MM.1S (cell line): ENCODE data around the gene SUPT6H.

Source experiments
- DNase-seq: peaks from one replicate; pipeline ENCODE4 v3.0.0-alpha.2; 2015
- H2AFZ ChIP-seq: fragments of 300-600 bp; sonication (generic); 2 replicates; pipeline ENCODE4 v1.6.0; 2016; ENCODE audit warnings: antibody characterized with exemption, low read length
- H3F3A ChIP-seq: fragments of 300-600 bp; sonication (generic); 2 replicates; pipeline ENCODE4 v1.6.1; 2016; ENCODE audit warnings: mild to moderate bottlenecking, antibody characterized with exemption, low read length, moderate library complexity, mixed read lengths; ENCODE audit not compliant: insufficient read depth
- H3K27ac ChIP-seq: fragments of 300-600 bp; sonication (generic); 2 replicates; pipeline ENCODE4 v1.5.1; 2016; ENCODE audit warnings: mild to moderate bottlenecking, low read length
- H3K27me3 ChIP-seq: fragments of 300-600 bp; sonication (generic); replicated peaks from 2 replicates; pipeline ENCODE4 v1.6.0; 2016; ENCODE audit warnings: low read length; ENCODE audit not compliant: insufficient read depth
- H3K36me3 ChIP-seq: fragments of 300-600 bp; sonication (generic); replicated peaks from 2 replicates; pipeline ENCODE4 v1.6.1; 2016; ENCODE audit warnings: mild to moderate bottlenecking, low read length, mixed read lengths; ENCODE audit not compliant: insufficient read depth
- H3K4me1 ChIP-seq: fragments of 300-600 bp; sonication (generic); 2 replicates; pipeline ENCODE4 v1.6.1; 2016; ENCODE audit warnings: low read length, mixed read lengths
- H3K4me2 ChIP-seq: fragments of 300-600 bp; sonication (generic); 2 replicates; pipeline ENCODE4 v1.6.0; 2016; ENCODE audit warnings: low read depth, low read length
- H3K4me3 ChIP-seq: fragments of 300-600 bp; sonication (generic); 2 replicates; pipeline ENCODE4 v1.5.1; 2016; ENCODE audit warnings: low read length, mixed read lengths
- H3K79me2 ChIP-seq: fragments of 300-600 bp; sonication (generic); 2 replicates; pipeline ENCODE4 v1.6.1; 2016; ENCODE audit warnings: mixed run types, low read length, mixed read lengths
- H3K9ac ChIP-seq: fragments of 300-600 bp; sonication (generic); 2 replicates; pipeline ENCODE4 v1.6.1; 2016; ENCODE audit warnings: low read length, mixed read lengths
- H3K9me2 ChIP-seq: fragments of 300-600 bp; sonication (generic); replicated peaks from 2 replicates; pipeline ENCODE4 v1.6.1; 2016; ENCODE audit warnings: mild to moderate bottlenecking, low read length, mixed read lengths; ENCODE audit not compliant: insufficient read depth
- H3K9me3 ChIP-seq: fragments of 300-600 bp; sonication (generic); replicated peaks from 2 replicates; pipeline ENCODE4 v1.6.1; 2016; ENCODE audit warnings: mild to moderate bottlenecking, low read length, mixed read lengths; ENCODE audit not compliant: insufficient read depth
- H4K20me1 ChIP-seq: fragments of 300-600 bp; sonication (generic); 2 replicates; pipeline ENCODE4 v1.6.1; 2016; ENCODE audit warnings: mild to moderate bottlenecking, low read length, moderate library complexity, mixed read lengths; ENCODE audit not compliant: insufficient read depth
- CTCF ChIP-seq: fragments of 300-600 bp; sonication (generic); IDR thresholded peaks from 2 replicates; pipeline ENCODE4 v1.5.1; 2016; ENCODE audit warnings: antibody characterized with exemption, low read length, mixed read lengths
- EZH2 ChIP-seq: fragments of 300-600 bp; sonication (generic); optimal IDR thresholded peaks from 2 replicates; pipeline ENCODE3; 2017; ENCODE audit warnings: low read depth, mild to moderate bottlenecking, antibody characterized with exemption, low read length, mixed read lengths
- EZH2phosphoT487 ChIP-seq: fragments of 300-600 bp; sonication (generic); IDR thresholded peaks from 2 replicates; pipeline ENCODE4 v1.6.1; 2018; ENCODE audit warnings: antibody characterized with exemption, low read length

Gene SUPT6H

GRCh38 chr17:28634206-28634865, 27.7 kb upstream of the SUPT6H start:
- Histone ChIP-seq H3K79me2 (peaks cover 50% of the 10 kb centered on the region), H3K9me2 (no peaks in the 10 kb centered on the region), H3K27ac (no peak overlapping the region), H2AFZ (no peak overlapping the region), H3K4me2 (no peak overlapping the region), H4K20me1 (no peaks in the 10 kb centered on the region; the same call in 1 of the 2 replicates), H3F3A (no peaks in the 10 kb centered on the region), H3K4me1 (no peaks in the 10 kb centered on the region), H3K9me3 (no peaks in the 10 kb centered on the region), H3K36me3 (peaks cover 42% of the 10 kb centered on the region), H3K4me3 (no peak overlapping the region), H3K27me3 (no peaks in the 10 kb centered on the region), H3K9ac (no peak overlapping the region)
- no peak for DNase-seq
- TF ChIP-seq EZH2phosphoT487, result no peak
- no peak for TF ChIP-seq CTCF
- TF ChIP-seq EZH2, result no peak

GRCh38 chr17:28635506-28635905, 26.5 kb upstream of the SUPT6H start:
- H3K4me2 ChIP-seq, result no peak overlapping the region
- peaks cover 42% of the 10 kb centered on the region for H3K36me3 ChIP-seq
- H3K79me2 ChIP-seq, result peaks cover 55% of the 10 kb centered on the region
- no peaks in the 10 kb centered on the region for H3K27me3 ChIP-seq
- no peaks in the 10 kb centered on the region for H3F3A ChIP-seq
- no peak overlapping the region for H3K4me3 ChIP-seq
- no peaks in the 10 kb centered on the region for H3K9me2 ChIP-seq
- no peaks in the 10 kb centered on the region; the same call in 1 of the 2 replicates for H4K20me1 ChIP-seq
- H2AFZ ChIP-seq, result no peak overlapping the region
- no peak for DNase-seq
- H3K9ac ChIP-seq, result no peak overlapping the region
- H3K9me3 ChIP-seq, result no peaks in the 10 kb centered on the region
- H3K27ac ChIP-seq, result no peak overlapping the region
- H3K4me1 ChIP-seq, result no peaks in the 10 kb centered on the region
- TF ChIP-seq CTCF, result no peak
- no peak for TF ChIP-seq EZH2
- TF ChIP-seq EZH2phosphoT487, result no peak

- peaks cover 25% of the 10 kb centered on the region for H3K36me3 ChIP-seq
- H3K79me2 ChIP-seq, result peaks cover 65% of the 10 kb centered on the region
- peaks cover 12% of the 10 kb centered on the region for H3F3A ChIP-seq
- no peaks in the 10 kb centered on the region for H3K9me2 ChIP-seq
- no peak overlapping the region for H3K4me3 ChIP-seq
- no peaks in the 10 kb centered on the region for H3K27me3 ChIP-seq
- no peak overlapping the region for H3K4me2 ChIP-seq
- TF ChIP-seq EZH2phosphoT487, result no peak
- TF ChIP-seq EZH2, result no peak
- no peak for TF ChIP-seq CTCF
- no peak overlapping the region for H3K27ac ChIP-seq
- peaks cover 19% of the 10 kb centered on the region for H3K4me1 ChIP-seq
- no peak for DNase-seq
- H4K20me1 ChIP-seq, result 0 out of 2 replicates have a peak, but pooled peaks cover 4% of the 10 kb centered on the region
- H3K9ac ChIP-seq, result no peak overlapping the region
- H3K9me3 ChIP-seq, result no peaks in the 10 kb centered on the region
- no peak overlapping the region for H2AFZ ChIP-seq
Measured at GRCh38 chr17:28641579-28641978, 20.4 kb upstream of the SUPT6H start.
